Lung (tissue), 12 donors: ENCODE results near the gene CARD9. TPM values are rescaled to one million over a fixed set of nuclear protein-coding genes. Genes with fewer than 3 reads are reported as not detected.

Source experiments
- ATAC-seq: fragments of 200-7000 bp; cut with Tn5 transposase; one replicate; pipeline ENCODE4 v1.9.1; 2020; ENCODE audit warnings: moderate number of reproducible peaks; ENCODE audit not compliant: insufficient read depth, low FRiP score
- DNase-seq, 3 donors: peaks; one replicate each; pipeline ENCODE4 v3.0.0-alpha.2; 2013 to 2017
- H3K27ac ChIP-seq, 2 donors: one replicate each; pipeline ENCODE4 v1.5.1; 2013; ENCODE audit warnings: mild to moderate bottlenecking in 2 of 2, moderate library complexity in 2 of 2, control low read depth in 1 of 2, inconsistent platforms in 1 of 2, low read depth in 1 of 2, low read length in 1 of 2
- H3K27me3 ChIP-seq, 3 donors: one replicate each; pipeline ENCODE4 v1.5.1; 2013; ENCODE audit warnings: low read length in 2 of 3; ENCODE audit not compliant: control insufficient read depth in 3 of 3, insufficient read depth in 3 of 3
- H3K36me3 ChIP-seq, 4 donors: one replicate each; pipeline ENCODE4 v1.5.1; 2013; ENCODE audit warnings: low read length in 4 of 4, mild to moderate bottlenecking in 1 of 4, moderate library complexity in 1 of 4; ENCODE audit not compliant: control insufficient read depth in 4 of 4, insufficient read depth in 4 of 4
- H3K4me1 ChIP-seq, 5 donors: one replicate each; pipeline ENCODE4 v1.5.1; 2013; ENCODE audit warnings: low read length in 5 of 5, mild to moderate bottlenecking in 2 of 5, moderate library complexity in 1 of 5; ENCODE audit not compliant: control insufficient read depth in 5 of 5, insufficient read depth in 5 of 5
- H3K4me3 ChIP-seq: one replicate; pipeline ENCODE4 v1.5.1; 2013; ENCODE audit warnings: mild to moderate bottlenecking, control low read depth, moderate library complexity
- H3K9ac ChIP-seq, 2 donors: one replicate each; pipeline ENCODE4 v1.5.1; 2013; ENCODE audit warnings: low read length in 2 of 2, control low read depth in 1 of 2; ENCODE audit not compliant: insufficient read depth in 1 of 2
- H3K9me3 ChIP-seq, 4 donors: one replicate each; pipeline ENCODE4 v1.5.1; 2013; ENCODE audit warnings: low read length in 3 of 4, mild to moderate bottlenecking in 1 of 4, moderate library complexity in 1 of 4; ENCODE audit not compliant: control insufficient read depth in 4 of 4, insufficient read depth in 3 of 4
- CTCF ChIP-seq: IDR thresholded peaks from 2 replicates; pipeline ENCODE4 v1.5.1; 2012; ENCODE audit warnings: mild to moderate bottlenecking; ENCODE audit errors: control extremely low read depth, extremely low read depth
- WGBS, 2 donors: extraction: QIAGEN DNeasy Blood & Tissue Kit; methylation state at CpG; one replicate each; pipeline ENCODE4 v1.1.7; 2013; 5-methylcytosine and 5-hydroxymethylcytosine counted together
- polyA plus RNA-seq, 2 donors: library from polyadenylated mRNA; stranded (reverse); fragments of 200-250 nt; gene quantifications; one replicate each; pipeline ENCODE4 v1.2.1, GENCODE V29; 2013
- total RNA-seq, 2 donors: library from RNA; depleted of rRNA in 1 of 2; stranded (reverse); fragments of >200 nt in 1 of 2; gene quantifications; one replicate each; pipeline ENCODE4 v1.2.1, GENCODE V29; 2014 to 2021
- donor health status: control.
- donor health status: control.
- donor health status: Bipolar disorder and iron deficiency.
- donor health status: healthy.
- donor health status: DM: yes; HTN: yes; CAD: no.

CARD9 gene
- total and polyA plus RNA-seq, 4 donors = 3.8 to 16.0 (median 11.5) TPM

GRCh38 chr9:136326061-136326760 is 47.3 kb downstream of the CARD9 start:
- Histone ChIP-seq H3K4me3 (no peak overlapping the region), H3K9ac (peak overlapping the region in 1 of 2 donors; percentile 25), H3K9me3 (peaks cover 0 to 2% (median 0%) of the 10 kb centered on the region in 4 donors), H3K4me1 (peaks cover 10 to 59% (median 28%) of the 10 kb centered on the region in 5 donors), H3K36me3 (peaks cover 0 to 2% (median 0%) of the 10 kb centered on the region in 4 donors), H3K27me3 (no peaks in the 10 kb centered on the region), H3K27ac (peak overlapping the region in 1 of 2 donors; percentile 87)
- ATAC-seq = no peak
- peak; percentile 95 to 98 (median 96) for DNase-seq
- 14 to 32% methylated on average over 25 to 28 of the region's 28 CpGs for WGBS, 2 donors
- TF ChIP-seq CTCF = no peak

- 91 to 93% methylated on average over 13 of the region's 13 CpGs for WGBS, 2 donors
- Histone ChIP-seq H3K36me3 (no peaks in the 10 kb centered on the region), H3K27me3 (no peaks in the 10 kb centered on the region), H3K4me3 (no peak overlapping the region), H3K9me3 (peaks cover 0 to 2% (median 0%) of the 10 kb centered on the region in 4 donors), H3K4me1 (peaks cover 10 to 55% (median 27%) of the 10 kb centered on the region in 5 donors), H3K27ac (peak overlapping the region in 1 of 2 donors; percentile 87), H3K9ac (no peak overlapping the region)
- no peak for TF ChIP-seq CTCF
- ATAC-seq (no peak), DNase-seq (no peak)
Measured at GRCh38 chr9:136325358-136325757, 48.1 kb downstream of the CARD9 start.

- H3K36me3 ChIP-seq = no peaks in the 10 kb centered on the region
- DNase-seq (peak in 2 of 3 donors; percentile 47 to 56), ATAC-seq (no peak)
- H3K9me3 ChIP-seq = peaks cover 0 to 2% (median 0%) of the 10 kb centered on the region in 4 donors
- no peaks in the 10 kb centered on the region for H3K27me3 ChIP-seq
- WGBS, 2 donors = 65 to 71% methylated on average over 24 of the region's 24 CpGs
- peak overlapping the region; percentile 38 to 87 for H3K27ac ChIP-seq
- no peak overlapping the region for H3K4me3 ChIP-seq
- H3K9ac ChIP-seq = no peak overlapping the region
- H3K4me1 ChIP-seq = peaks cover 10 to 49% (median 24%) of the 10 kb centered on the region in 5 donors
- TF ChIP-seq CTCF = no peak
Measured at GRCh38 chr9:136324501-136325300, 48.8 kb downstream of the CARD9 start.
